BLaER1 treated with 17β-estradiol and CSF1 and Interleukin-3, amounts not matched to agents 10 nM and 100 nM (cell line): ENCODE measurements around the gene CSNK1D.

Experiments
- H3K27ac ChIP-seq, 11 experiments: shearing (Covaris generic); formaldehyde crosslinking; 2 replicates each; pipeline ENCODE4 v1.8.1; 2022
- H3K27me3 ChIP-seq, 11 experiments: shearing (Covaris generic); formaldehyde crosslinking; 2 replicates each; pipeline ENCODE4 v1.8.1; 2022
- H3K36me3 ChIP-seq, 11 experiments: shearing (Covaris generic); formaldehyde crosslinking; 2 replicates each; pipeline ENCODE4 v1.8.1; 2022
- H3K4me1 ChIP-seq, 10 experiments: shearing (Covaris generic); formaldehyde crosslinking; 2 replicates each; pipeline ENCODE4 v1.8.1; 2022
- H3K4me2 ChIP-seq, 11 experiments: shearing (Covaris generic); formaldehyde crosslinking; 2 replicates each; pipeline ENCODE4 v1.8.1; 2022
- H3K4me3 ChIP-seq, 10 experiments: shearing (Covaris generic); formaldehyde crosslinking; 2 replicates each; pipeline ENCODE4 v1.8.1; 2022
- H3K9ac ChIP-seq, 11 experiments: shearing (Covaris generic); formaldehyde crosslinking; 2 replicates each; pipeline ENCODE4 v1.8.1; 2022
- H3K9me3 ChIP-seq, 11 experiments: shearing (Covaris generic); formaldehyde crosslinking; replicated peaks in 1 of 11; 2 replicates each; pipeline ENCODE4 v1.8.1; 2022
- H4K20me1 ChIP-seq, 11 experiments: shearing (Covaris generic); formaldehyde crosslinking; 2 replicates each; pipeline ENCODE4 v1.8.1; 2022
- Cebpa-rat ChIP-seq, 11 experiments: shearing (Covaris generic); IDR thresholded peaks; 2 replicates each; pipeline ENCODE4 v1.8.1; 2022

Gene CSNK1D

GRCh38 chr17:82303944-82304808, 30.7 kb upstream of the CSNK1D start:
- Histone ChIP-seq H3K4me3 (peak overlapping the region in 2 of 10 experiments; percentile 32 to 34; a peak in 1 of 20 replicates), H3K4me2 (peak overlapping the region; percentile 52 to 100 (median 98); a peak in 21 of 22 replicates)

GRCh38 chr17:82302991-82303943, 29.8 kb upstream of the CSNK1D start:
- Histone ChIP-seq H3K4me1 (peaks cover 64 to 86% (median 81%) of the 10 kb centered on the region in 10 experiments), H3K36me3 (no peaks in the 10 kb centered on the region), H3K4me2 (peak overlapping the region; percentile 52 to 100 (median 98)), H3K9ac (peak overlapping the region in 6 of 11 experiments; percentile 2 to 70 (median 58); a peak in 11 of 22 replicates), H3K27ac (peak overlapping the region in 2 of 11 experiments; percentile 5 to 11; a peak in 1 of 22 replicates), H4K20me1 (peaks cover 0 to 36% (median 18%) of the 10 kb centered on the region in 11 experiments; a peak in 17 of 22 replicates), H3K9me3 (no peaks in the 10 kb centered on the region), H3K27me3 (peaks cover 0 to 48% (median 14%) of the 10 kb centered on the region in 11 experiments; a peak in 13 of 22 replicates), H3K4me3 (peak overlapping the region in 4 of 10 experiments; percentile 15 to 34 (median 24); a peak in 5 of 20 replicates)
- no peak for TF ChIP-seq Cebpa-rat (IDR thresholded peaks at IDR 0.05)

More at GRCh38 chr17:82303944-82304808, 30.7 kb upstream of the CSNK1D start:
- H3K9me3 ChIP-seq: no peaks in the 10 kb centered on the region
- peak overlapping the region in 2 of 11 experiments; percentile 37 to 66; a peak in 2 of 22 replicates for H3K9ac ChIP-seq
- peaks cover 54 to 81% (median 72%) of the 10 kb centered on the region in 10 experiments for H3K4me1 ChIP-seq
- H3K27me3 ChIP-seq: peaks cover 0 to 50% (median 14%) of the 10 kb centered on the region in 11 experiments; a peak in 14 of 22 replicates
- H4K20me1 ChIP-seq: peaks cover 0 to 36% (median 18%) of the 10 kb centered on the region in 11 experiments; a peak in 17 of 22 replicates
- no peaks in the 10 kb centered on the region for H3K36me3 ChIP-seq
- no peak overlapping the region for H3K27ac ChIP-seq
- no peak for TF ChIP-seq Cebpa-rat (IDR thresholded peaks at IDR 0.05)

- peaks cover 0 to 36% (median 18%) of the 10 kb centered on the region in 11 experiments; a peak in 17 of 22 replicates for H4K20me1 ChIP-seq
Measured at GRCh38 chr17:82302568-82302963, 29.1 kb upstream of the CSNK1D start.

GRCh38 chr17:82301916-82302567, 28.5 kb upstream of the CSNK1D start:
- Histone ChIP-seq H3K4me1 (peaks cover 76 to 98% (median 93%) of the 10 kb centered on the region in 10 experiments), H4K20me1 (peaks cover 0 to 36% (median 18%) of the 10 kb centered on the region in 11 experiments; a peak in 17 of 22 replicates), H3K4me3 (peak overlapping the region in 2 of 10 experiments; percentile 17 to 26; a peak in 3 of 20 replicates), H3K9ac (peak overlapping the region in 8 of 11 experiments; percentile 4 to 70 (median 38); a peak in 13 of 22 replicates), H3K36me3 (no peaks in the 10 kb centered on the region), H3K4me2 (peak overlapping the region; percentile 52 to 100 (median 98)), H3K27ac (peak overlapping the region in 3 of 11 experiments; percentile 7 to 66 (median 62); a peak in 3 of 22 replicates), H3K9me3 (no peaks in the 10 kb centered on the region), H3K27me3 (peaks cover 0 to 48% (median 14%) of the 10 kb centered on the region in 11 experiments; a peak in 13 of 22 replicates)
- TF ChIP-seq Cebpa-rat (IDR thresholded peaks at IDR 0.05): no peak

More at GRCh38 chr17:82302568-82302963, 29.1 kb upstream of the CSNK1D start:
- 0 out of 22 replicates have a peak overlapping the region, but pooled peaks of 1 of the 11 experiments have one; percentile 11 for H3K27ac ChIP-seq
- H3K9me3 ChIP-seq: no peaks in the 10 kb centered on the region
- peak overlapping the region; percentile 52 to 100 (median 98); a peak in 21 of 22 replicates for H3K4me2 ChIP-seq
- H3K4me3 ChIP-seq: peak overlapping the region in 3 of 10 experiments; percentile 17 to 34 (median 26); a peak in 4 of 20 replicates
- peak overlapping the region in 6 of 11 experiments; percentile 5 to 70 (median 58); a peak in 9 of 22 replicates for H3K9ac ChIP-seq
- H3K27me3 ChIP-seq: peaks cover 0 to 48% (median 14%) of the 10 kb centered on the region in 11 experiments; a peak in 13 of 22 replicates
- no peaks in the 10 kb centered on the region for H3K36me3 ChIP-seq
- H3K4me1 ChIP-seq: peaks cover 71 to 93% (median 88%) of the 10 kb centered on the region in 10 experiments
- TF ChIP-seq Cebpa-rat (IDR thresholded peaks at IDR 0.05): no peak

GRCh38 chr17:82301300-82301915, 27.9 kb upstream of the CSNK1D start:
- Histone ChIP-seq H4K20me1 (peaks cover 0 to 36% (median 18%) of the 10 kb centered on the region in 11 experiments; a peak in 17 of 22 replicates), H3K4me3 (peak overlapping the region in 1 of 10 experiments; percentile 17; a peak in 3 of 20 replicates), H3K9me3 (no peaks in the 10 kb centered on the region), H3K4me2 (peak overlapping the region; percentile 52 to 100 (median 98)), H3K9ac (peak overlapping the region in 9 of 11 experiments; percentile 19 to 70 (median 46); a peak in 17 of 22 replicates), H3K4me1 (peaks cover 82 to 99% (median 95%) of the 10 kb centered on the region in 10 experiments), H3K36me3 (no peaks in the 10 kb centered on the region), H3K27ac (peak overlapping the region in 7 of 11 experiments; percentile 23 to 66 (median 41); a peak in 12 of 22 replicates), H3K27me3 (peaks cover 0 to 48% (median 14%) of the 10 kb centered on the region in 11 experiments; a peak in 13 of 22 replicates)
- TF ChIP-seq Cebpa-rat (IDR thresholded peaks at IDR 0.05): no peak

- Histone ChIP-seq H4K20me1 (peaks cover 0 to 36% (median 18%) of the 10 kb centered on the region in 11 experiments; a peak in 17 of 22 replicates), H3K9ac (peak overlapping the region in 8 of 11 experiments; percentile 19 to 70 (median 50); a peak in 15 of 22 replicates), H3K9me3 (no peaks in the 10 kb centered on the region), H3K27me3 (peaks cover 0 to 48% (median 14%) of the 10 kb centered on the region in 11 experiments; a peak in 13 of 22 replicates), H3K4me1 (peaks cover 81 to 99% (median 95%) of the 10 kb centered on the region in 10 experiments), H3K4me3 (no peak overlapping the region; a peak in 2 of 20 replicates), H3K4me2 (peak overlapping the region; percentile 52 to 100 (median 98)), H3K36me3 (no peaks in the 10 kb centered on the region), H3K27ac (peak overlapping the region in 7 of 11 experiments; percentile 23 to 66 (median 41); a peak in 12 of 22 replicates)
- TF ChIP-seq Cebpa-rat (IDR thresholded peaks at IDR 0.05): no peak
Measured at GRCh38 chr17:82300707-82301270, 27.3 kb upstream of the CSNK1D start.
